T-helper 1 cell (primary cell): ENCODE results near the gene WDR62.
"Not testable (repeated sequence)": the region's sequence is repeated elsewhere in the genome, so short reads cannot be mapped to it uniquely, and the experiment has no call there.

Experiments
- DNase-seq, 5 donors: peaks; one replicate each; pipeline ENCODE4 v3.0.0-alpha.2; 2012 to 2020

Gene WDR62

DNA sequence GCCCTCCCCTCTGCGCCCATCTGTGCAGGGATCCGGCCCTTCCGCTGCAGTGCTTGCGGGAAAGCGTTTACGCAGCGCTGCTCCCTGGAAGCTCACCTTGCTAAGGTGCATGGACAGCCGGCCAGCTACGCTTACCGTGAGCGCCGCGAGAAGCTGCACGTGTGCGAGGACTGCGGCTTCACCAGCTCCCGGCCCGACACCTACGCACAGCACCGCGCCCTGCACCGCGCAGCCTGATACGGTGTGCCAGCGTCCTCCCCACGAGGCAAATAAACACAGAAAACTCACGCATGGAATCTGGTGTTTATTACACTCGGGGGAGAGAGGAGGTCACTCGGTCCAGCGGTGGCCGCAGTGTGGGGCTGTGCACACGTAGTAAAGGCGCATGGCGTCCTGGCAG, 58.7 kb downstream of the WDR62 start:
- DNase-seq, result no peak

- peak in 1 of 5 donors; percentile 13 for DNase-seq
Observed at GRCh38 chr19:36113894-36114720, 59.4 kb downstream of the WDR62 start.

DNA sequence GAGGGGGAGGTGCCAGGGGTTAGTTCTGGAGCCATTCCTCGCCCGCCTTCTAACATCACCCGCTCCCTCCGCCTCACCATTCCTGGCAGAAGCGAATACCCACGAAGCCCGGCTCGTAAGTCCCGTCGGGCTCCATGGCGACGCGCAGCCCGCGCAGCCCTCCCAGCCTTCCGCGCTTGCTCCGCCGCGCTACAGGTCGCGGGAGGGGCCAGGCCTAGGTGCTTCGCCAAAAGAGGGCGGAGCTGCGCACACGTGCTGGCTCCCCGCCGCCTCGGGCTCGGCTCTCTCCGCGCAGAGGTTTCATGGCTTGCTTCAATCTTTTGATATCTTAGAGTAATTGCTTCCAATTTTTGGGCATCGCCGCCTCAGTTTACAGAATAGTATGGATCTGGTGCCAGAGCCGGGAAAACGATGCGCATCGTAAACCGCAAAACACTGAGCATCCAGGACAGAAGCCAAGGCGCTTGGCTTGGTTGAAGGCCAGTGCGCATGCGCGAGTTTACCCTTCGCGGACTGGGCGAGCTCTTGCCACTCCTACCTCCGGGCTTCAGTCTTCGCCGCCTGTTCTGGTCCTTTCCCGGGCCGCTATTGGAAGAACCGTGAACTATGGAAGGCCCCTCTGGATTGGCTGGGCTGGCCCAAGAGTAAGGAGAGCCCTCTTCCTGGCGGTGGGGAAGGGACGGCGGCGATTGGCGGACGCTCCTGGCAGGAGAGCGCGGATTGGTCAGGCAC, 60.2 kb downstream of the WDR62 start, which contains the start of gene POLR2I:
POLR2I (minus strand) TSS at position 155 of the 732 bp plus-strand sequence; CDS start at position 136, 19 bp downstream.
- DNase-seq, result peak; percentile 97 to 100 (median 99)

GRCh38 chr19:36115453-36116343, 61.0 kb downstream of the WDR62 start, which contains the start of gene TBCB:
TBCB (plus strand) TSS chr19:36115468; CDS start chr19:36115561, 93 bp downstream.
- peak in 4 of 5 donors; percentile 84 to 90 (median 87) for DNase-seq

DNA sequence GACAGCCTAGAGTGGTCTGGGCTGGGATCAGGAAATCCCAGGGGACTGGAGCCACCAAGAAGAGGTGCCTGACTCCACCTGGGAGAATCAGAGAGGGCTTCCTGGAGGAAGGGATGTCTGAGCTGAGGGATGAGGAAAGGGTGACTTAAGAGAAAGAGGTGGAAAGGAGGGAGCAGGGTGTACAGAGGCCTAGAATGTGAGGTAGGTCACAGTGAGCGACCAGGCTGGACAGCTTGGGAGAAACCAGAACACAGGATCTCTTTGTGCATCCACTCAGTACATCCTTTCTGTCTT, 61.6 kb downstream of the WDR62 start:
- DNase-seq, result no peak

DNA sequence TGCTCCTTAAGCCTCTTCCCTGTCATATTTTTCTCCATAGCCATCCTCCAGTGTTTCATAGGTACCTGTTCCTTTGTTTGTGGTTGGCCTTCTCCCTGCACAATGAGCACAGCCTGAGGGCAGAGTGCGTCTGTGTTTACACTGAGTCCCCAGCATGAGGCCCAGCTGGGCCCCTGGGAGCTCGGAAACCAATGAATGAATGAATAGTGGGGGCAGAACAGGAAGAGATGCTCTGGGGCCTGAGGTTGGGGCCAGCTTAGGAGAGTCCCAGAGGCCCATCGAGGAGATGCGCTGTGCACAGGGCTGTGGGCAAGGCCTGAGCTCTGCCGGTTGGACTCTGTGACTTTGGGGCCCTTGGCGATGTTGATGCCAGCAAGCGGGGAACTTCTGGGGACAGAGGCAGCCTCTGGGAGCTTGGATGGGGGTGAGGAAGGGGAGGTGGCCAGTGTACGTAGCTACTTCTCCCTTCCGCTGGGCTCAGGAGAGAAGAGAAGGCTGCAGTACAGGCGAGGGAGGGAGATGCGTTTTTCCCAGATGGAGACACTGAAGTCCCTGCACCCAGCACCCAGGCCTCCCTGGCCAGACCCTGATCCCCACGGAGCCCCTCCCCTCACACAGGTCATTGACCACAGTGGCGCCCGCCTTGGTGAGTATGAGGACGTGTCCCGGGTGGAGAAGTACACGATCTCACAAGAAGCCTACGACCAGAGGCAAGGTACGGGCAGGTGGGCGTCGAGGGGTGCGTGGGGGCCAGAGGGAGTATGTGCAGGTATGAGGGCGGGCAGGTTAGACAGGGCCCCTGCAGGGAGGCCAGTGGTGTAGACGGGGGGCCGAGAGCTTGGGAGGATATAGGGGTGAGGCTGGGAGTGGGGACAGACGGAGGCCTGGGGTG, 65.6 kb downstream of the WDR62 start:
- DNase-seq, result no peak

DNA sequence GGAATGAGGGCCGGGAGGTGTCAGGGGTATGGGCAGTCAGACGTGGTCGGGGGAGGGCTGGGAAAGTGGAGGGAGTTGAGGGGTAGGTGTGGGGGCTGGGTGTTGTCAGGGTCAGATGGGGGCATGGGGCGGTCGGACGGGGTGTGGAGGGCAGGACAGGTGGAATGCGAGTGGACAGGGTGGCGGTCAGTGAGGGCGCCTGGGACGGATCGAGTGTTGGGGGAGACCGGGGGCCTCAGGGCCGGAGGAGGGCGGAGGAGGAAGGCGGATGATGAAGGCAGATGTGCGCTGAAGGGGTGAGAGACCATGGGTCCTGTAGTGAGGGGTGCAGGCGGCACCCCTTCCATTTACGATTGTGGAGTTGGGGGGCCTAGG, 66.3 kb downstream of the WDR62 start:
- DNase-seq, result no peak

DNA sequence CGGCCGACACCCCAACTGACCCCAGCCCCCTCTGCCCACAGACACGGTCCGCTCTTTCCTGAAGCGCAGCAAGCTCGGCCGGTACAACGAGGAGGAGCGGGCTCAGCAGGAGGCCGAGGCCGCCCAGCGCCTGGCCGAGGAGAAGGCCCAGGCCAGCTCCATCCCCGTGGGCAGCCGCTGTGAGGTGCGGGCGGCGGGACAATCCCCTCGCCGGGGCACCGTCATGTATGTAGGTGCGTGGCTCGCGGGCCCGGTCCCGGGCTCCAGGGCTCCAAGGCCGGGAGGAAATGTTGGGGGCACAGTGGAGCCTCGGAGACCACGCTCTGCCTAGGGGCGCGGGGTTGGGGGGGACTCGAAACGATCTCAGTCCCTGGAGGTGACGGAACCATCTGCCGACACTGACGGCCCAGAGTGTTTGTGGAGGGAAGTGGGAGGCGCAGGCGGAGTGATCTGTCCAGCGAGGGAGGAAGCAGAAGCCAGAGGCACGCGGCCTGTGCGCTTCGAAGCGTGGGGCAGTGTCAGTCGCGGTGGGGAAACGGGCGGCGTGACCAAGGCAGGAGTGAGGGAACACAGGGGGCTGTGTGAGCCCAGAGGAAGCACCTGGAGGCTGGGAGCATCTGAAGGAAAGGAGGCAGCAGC, 66.9 kb downstream of the WDR62 start:
- DNase-seq, result no peak

- DNase-seq, result no peak
Observed at GRCh38 chr19:36125557-36125956, 70.9 kb downstream of the WDR62 start.

GRCh38 chr19:36128392-36128736, 73.7 kb downstream of the WDR62 start:
- no peak for DNase-seq

GRCh38 chr19:36131221-36131620, 76.5 kb downstream of the WDR62 start:
- DNase-seq, result not testable (repeated sequence)

DNA sequence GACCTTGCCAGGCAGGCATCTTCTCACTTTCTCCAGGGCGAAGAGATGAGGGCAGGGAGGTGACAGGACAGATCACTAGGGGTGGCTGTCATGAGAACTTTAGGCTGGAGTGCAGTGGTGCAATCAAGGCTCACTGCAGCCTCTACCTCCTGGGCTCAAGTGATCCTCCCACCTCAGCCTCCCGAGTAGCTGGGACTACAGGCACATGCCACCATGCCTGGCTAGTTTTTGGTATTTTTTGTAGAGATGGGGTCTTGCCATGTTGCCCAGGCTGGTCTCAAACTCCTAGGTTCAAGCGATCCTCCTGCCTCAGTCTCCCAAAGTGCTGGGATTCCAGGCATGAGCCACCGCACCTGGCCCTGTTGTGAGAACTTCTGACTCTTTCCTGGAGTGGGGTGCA, 80.2 kb downstream of the WDR62 start:
- DNase-seq, result not testable (repeated sequence)

DNA sequence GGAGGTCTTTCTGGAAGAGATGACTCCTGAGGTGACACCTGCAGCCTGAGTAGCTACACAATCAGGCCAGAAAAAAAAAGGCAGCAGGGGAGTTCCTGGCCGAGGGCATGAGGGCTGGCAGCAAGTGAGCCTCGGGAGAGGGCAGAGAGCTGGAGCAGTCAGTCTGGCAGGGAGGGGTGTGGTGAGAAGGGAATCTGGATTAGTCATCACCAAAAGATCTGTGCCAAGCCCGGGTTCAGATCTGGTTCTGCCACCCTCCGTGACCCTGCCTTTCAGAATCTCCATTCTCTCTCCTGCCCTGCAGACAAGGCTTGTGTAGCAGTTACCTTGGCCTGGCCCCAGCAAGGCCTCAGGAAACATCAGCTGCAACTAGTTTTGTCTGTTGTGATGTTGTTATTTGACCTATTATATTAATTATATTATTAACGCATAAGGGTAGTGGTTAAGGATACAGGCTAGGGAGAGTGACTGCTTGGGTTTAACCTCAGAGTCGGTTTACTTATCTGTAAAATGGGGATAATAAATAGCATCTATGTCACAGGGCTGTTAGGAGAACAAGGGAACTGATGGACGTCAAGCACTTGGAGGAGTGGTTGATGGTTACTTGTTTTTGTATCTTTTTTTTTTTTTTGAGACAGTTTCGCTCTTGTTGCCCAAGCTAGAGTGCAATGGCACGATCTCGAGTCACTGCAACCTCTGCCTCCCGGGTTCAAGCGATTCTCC, 82.4 kb downstream of the WDR62 start:
- DNase-seq, result no peak

- no peak for DNase-seq
Observed at GRCh38 chr19:36139120-36139472, 84.4 kb downstream of the WDR62 start.

GRCh38 chr19:36139473-36140303, 85.0 kb downstream of the WDR62 start, which contains the start of gene CAPNS1:
CAPNS1 (plus strand) TSS chr19:36140066; CDS start chr19:36141012, 946 bp downstream.
- DNase-seq, result peak; percentile 81 to 96 (median 87)

GRCh38 chr19:36140304-36141038, 85.8 kb downstream of the WDR62 start:
- peak in 3 of 5 donors; percentile 18 to 56 (median 26) for DNase-seq

GRCh38 chr19:36141039-36141927, 86.6 kb downstream of the WDR62 start:
- peak; percentile 67 to 90 (median 84) for DNase-seq

DNA sequence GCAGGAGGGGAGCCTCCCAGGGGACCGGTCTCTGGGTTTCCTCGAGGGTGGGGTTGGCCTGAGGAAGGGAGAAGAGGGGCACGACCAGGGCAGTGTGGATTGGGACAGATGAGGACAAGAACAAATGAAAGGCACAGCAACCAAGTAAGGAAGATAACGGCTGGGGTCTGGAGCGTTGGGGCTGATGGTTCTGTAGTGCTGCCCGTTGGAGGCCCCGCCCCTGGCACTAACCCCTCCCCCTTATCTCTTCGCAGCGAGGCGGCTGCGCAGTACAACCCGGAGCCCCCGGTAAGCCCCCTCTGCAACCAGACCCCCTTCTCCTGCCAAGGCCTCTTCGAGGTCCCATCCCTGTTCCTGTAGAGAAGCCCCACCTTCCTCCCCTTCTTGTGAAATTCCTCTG, 87.3 kb downstream of the WDR62 start:
- DNase-seq, result no peak
